K562 (cell line): ENCODE data around the gene CLDN25. TPM values are rescaled to one million over a fixed set of nuclear protein-coding genes. Genes with fewer than 3 reads are reported as not detected.

Experiments
- BRF2 ChIP-seq: IDR thresholded peaks from 3 replicates; pipeline ENCODE4 v1.6.1; 2011; ENCODE audit warnings: borderline replicate concordance, mild to moderate bottlenecking; ENCODE audit not compliant: insufficient read length, insufficient read depth
- HINFP ChIP-seq: fragments of 450-650 bp; conservative IDR thresholded peaks from 2 replicates; pipeline ENCODE4 v1.6.1; 2016; ENCODE audit warnings: missing genetic modification characterization, low read depth, mild to moderate bottlenecking, control low read depth, missing compliant biosample characterization
- HNRNPK ChIP-seq: fragments of 200-400 bp; formaldehyde crosslinking; IDR thresholded peaks from one replicate; pipeline ENCODE4 v1.6.1; 2018; ENCODE audit warnings: mild to moderate bottlenecking, low read depth, low read length; ENCODE audit not compliant: poor library complexity, severe bottlenecking
- NFYB ChIP-seq: IDR thresholded peaks from 2 replicates; pipeline ENCODE4 v1.6.1; 2011; ENCODE audit warnings: mild to moderate bottlenecking, moderate library complexity; ENCODE audit not compliant: insufficient read length; ENCODE audit errors: extremely low read depth
- RAD51 ChIP-seq: fragments of 450-650 bp; IDR thresholded peaks from 2 replicates; pipeline ENCODE4 v1.7.1; 2016; ENCODE audit warnings: low read depth, mild to moderate bottlenecking, borderline replicate concordance
- RFX5 ChIP-seq: IDR thresholded peaks from 2 replicates; pipeline ENCODE4 v1.6.1; 2011; ENCODE audit warnings: low read depth, mild to moderate bottlenecking, improper control_type of control experiment, low read length
- SP2 ChIP-seq: IDR thresholded peaks from 2 replicates; pipeline ENCODE4 v1.6.1; 2011; ENCODE audit warnings: mild to moderate bottlenecking, low read depth, low read length, moderate library complexity; ENCODE audit not compliant: poor library complexity, severe bottlenecking; ENCODE audit errors: extremely low read depth
- SPI1 ChIP-seq: IDR thresholded peaks from 2 replicates; pipeline ENCODE4 v1.6.1; 2011; ENCODE audit warnings: low read depth, low read length, control low read depth, borderline replicate concordance
- SUPT5H ChIP-seq: fragments of 450-650 bp; IDR thresholded peaks from 2 replicates; pipeline ENCODE4 v1.6.1; 2016
- UBTF ChIP-seq, 2 experiments: IDR thresholded peaks; 2 replicates each; pipeline ENCODE4 v1.6.1; 2012; ENCODE audit warnings: improper control_type of control experiment in 2 of 2, low read depth in 2 of 2, low read length in 2 of 2, borderline replicate concordance in 1 of 2
- ZNF175 ChIP-seq: fragments of 200-800 bp; sonication (Bioruptor generic); IDR thresholded peaks from 2 replicates; pipeline ENCODE4 v1.6.1; 2016; ENCODE audit warnings: low read depth, mild to moderate bottlenecking, missing genetic modification characterization, missing compliant biosample characterization
- ZNF217 ChIP-seq: sonication (generic); formaldehyde crosslinking; IDR thresholded peaks from 2 replicates; pipeline ENCODE4 v1.8.0; 2022; ENCODE audit warnings: mild to moderate bottlenecking, missing genetic modification reagents
- ZNF232 ChIP-seq: sonication (generic); formaldehyde crosslinking; IDR thresholded peaks from 2 replicates; pipeline ENCODE4 v1.8.0; 2022; ENCODE audit warnings: mild to moderate bottlenecking, missing genetic modification reagents
- ZNF24 ChIP-seq: fragments of 450-650 bp; IDR thresholded peaks from 2 replicates; pipeline ENCODE4 v1.6.1; 2016
- ZNF316 ChIP-seq: fragments of 450-650 bp; IDR thresholded peaks from 2 replicates; pipeline ENCODE4 v1.6.1; 2016
- ZNF551 ChIP-seq: fragments of 250-450 bp; sonication (Bioruptor Pico); IDR thresholded peaks from 2 replicates; pipeline ENCODE4 v1.5.0; 2021; ENCODE audit warnings: mild to moderate bottlenecking, moderate library complexity
- polyA plus RNA-seq, 8 experiments: library from polyadenylated mRNA; depleted of rRNA in 4 of 8; stranded (reverse) in 5 of 8; unstranded in 3 of 8; fragments of >200 nt; fragmentation: Nextera tagmentation in 2 of 8; fragmentation: Illumina TruSeq in 1 of 8; extraction: Ambion mirVana in 2 of 8; extraction: Trizol in 1 of 8; gene quantifications; 2 replicates each; pipeline versions ENCODE4 v1.2.1 to v1.2.3, GENCODE V29; 2011 to 2014; ENCODE audit warnings: inconsistent platforms in 1 of 8, missing spikeins in 1 of 8
- total RNA-seq, 7 experiments: library from RNA; depleted of rRNA in 6 of 7; stranded (reverse); fragments of >200 nt in 6 of 7; fragmentation: Illumina TruSeq in 2 of 7; extraction: Trizol in 2 of 7; gene quantifications; 2 replicates each; pipeline versions ENCODE4 v1.2.1 to v1.2.3, GENCODE V29; 2011 to 2021; ENCODE audit warnings: low replicate concordance in 1 of 7
- TF ChIP-seq, protein P1 (sequence below): fragments of 250-450 bp; sonication (Bioruptor Pico); IDR thresholded peaks from 2 replicates; pipeline ENCODE4 v1.4.0; 2020; ENCODE audit warnings: mild to moderate bottlenecking, moderate library complexity
- TF ChIP-seq, protein P2 (sequence below): fragments of 250-450 bp; sonication (Bioruptor Pico); IDR thresholded peaks from 2 replicates; pipeline ENCODE4 v1.5.0; 2020; ENCODE audit warnings: mild to moderate bottlenecking

Gene CLDN25
- total and polyA plus RNA-seq, 9 of the 15 experiments (the other 6 are each of a cell fraction or from before 2014, with no cell fraction given) = not detected

GRCh38 chr11:113773416-113774173, 6.0 kb upstream of the CLDN25 start, which contains the start of gene ZW10 (continued):
- TF ChIP-seq SUPT5H (peak; percentile 87), ZNF175 (0 out of 2 replicates have a peak, but pooled peaks have one; percentile 36), ZNF24 (no peak), RFX5 (no peak), UBTF (IDR thresholded peaks at IDR 0.05; ENCODE audit: borderline replicate concordance in 1 of 2, low read depth in 2 of 2, low read length in 2 of 2) (no peak), HINFP (tag) (no peak), BRF2 (no peak), ZNF551 (CRISPR knock-in tag) (no peak), ZNF217 (no peak), ZNF316 (0 out of 2 replicates have a peak, but pooled peaks have one; percentile 11), SPI1 (no peak), SP2 (no peak), HNRNPK (no peak), ZNF232 (CRISPR knock-in tag) (no peak), NFYB (no peak), RAD51 (no peak)
- TF ChIP-seq, protein P1, sequence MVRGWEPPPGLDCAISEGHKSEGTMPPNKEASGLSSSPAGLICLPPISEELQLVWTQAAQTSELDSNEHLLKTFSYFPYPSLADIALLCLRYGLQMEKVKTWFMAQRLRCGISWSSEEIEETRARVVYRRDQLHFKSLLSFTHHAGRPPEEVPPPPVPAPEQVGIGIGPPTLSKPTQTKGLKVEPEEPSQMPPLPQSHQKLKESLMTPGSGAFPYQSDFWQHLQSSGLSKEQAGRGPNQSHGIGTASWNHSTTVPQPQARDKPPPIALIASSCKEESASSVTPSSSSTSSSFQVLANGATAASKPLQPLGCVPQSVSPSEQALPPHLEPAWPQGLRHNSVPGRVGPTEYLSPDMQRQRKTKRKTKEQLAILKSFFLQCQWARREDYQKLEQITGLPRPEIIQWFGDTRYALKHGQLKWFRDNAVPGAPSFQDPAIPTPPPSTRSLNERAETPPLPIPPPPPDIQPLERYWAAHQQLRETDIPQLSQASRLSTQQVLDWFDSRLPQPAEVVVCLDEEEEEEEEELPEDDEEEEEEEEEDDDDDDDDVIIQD (CRISPR knock-in tag) = no peak
- TF ChIP-seq, protein P2, sequence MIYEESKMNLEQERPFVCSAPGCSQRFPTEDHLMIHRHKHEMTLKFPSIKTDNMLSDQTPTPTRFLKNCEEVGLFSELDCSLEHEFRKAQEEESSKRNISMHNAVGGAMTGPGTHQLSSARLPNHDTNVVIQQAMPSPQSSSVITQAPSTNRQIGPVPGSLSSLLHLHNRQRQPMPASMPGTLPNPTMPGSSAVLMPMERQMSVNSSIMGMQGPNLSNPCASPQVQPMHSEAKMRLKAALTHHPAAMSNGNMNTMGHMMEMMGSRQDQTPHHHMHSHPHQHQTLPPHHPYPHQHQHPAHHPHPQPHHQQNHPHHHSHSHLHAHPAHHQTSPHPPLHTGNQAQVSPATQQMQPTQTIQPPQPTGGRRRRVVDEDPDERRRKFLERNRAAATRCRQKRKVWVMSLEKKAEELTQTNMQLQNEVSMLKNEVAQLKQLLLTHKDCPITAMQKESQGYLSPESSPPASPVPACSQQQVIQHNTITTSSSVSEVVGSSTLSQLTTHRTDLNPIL (CRISPR knock-in tag) = no peak
